ENCODE measurements around the gene CA10. TPM values are rescaled to one million over a fixed set of nuclear protein-coding genes. Genes with fewer than 3 reads are reported as not detected.

The CA10 gene
- not detected in 2 replicates for total RNA-seq (2021)
- Bru-seq, nascent RNA: percentile 0 among the genes with signal in this experiment
- not detected for BruChase-seq, experiment 1, labeled RNA remaining after a 2-hour chase
- BruChase-seq, experiment 2, labeled RNA remaining after a 6-hour chase: not detected
- long read RNA-seq: 0 reads

GRCh38 chr17:52158450-52159042 is at the start of gene CA10:
TSS of gene CA10 (minus strand) at chr17:52158714.
- Histone ChIP-seq H3K4me3 (no peak within 1 kb of the TSS), H2AFZ (no peak within 1 kb of the TSS), H3K27ac (no peak within 1 kb of the TSS), H3F3A (ENCODE audit: insufficient read depth, low read depth) (no peaks in the 10 kb centered on the region), H4K20me1 (ENCODE audit: insufficient read depth) (no peaks in the 10 kb centered on the region), H3K79me2 (ENCODE audit: low read depth) (no peaks in the 10 kb centered on the region), H3K27me3 (ENCODE audit: insufficient read depth, low read depth) (peaks cover 24% of the 10 kb centered on the region), H3K4me1 (replicated peaks; ENCODE audit: insufficient read depth) (no peaks in the 10 kb centered on the region), H3K9me3 (ENCODE audit: insufficient read depth, low read depth) (no peaks in the 10 kb centered on the region), H3K36me3 (ENCODE audit: low read depth) (no peaks in the 10 kb centered on the region), H3K4me2 (no peak within 1 kb of the TSS), H3K9me2 (ENCODE audit: insufficient read depth) (no peaks in the 10 kb centered on the region)
- CTCF ChIA-PET: no interaction called here
- intact Hi-C loops (cut with micrococcal nuclease; ENCODE audit: unreplicated experiment): no loop called here
- BruUV-seq (replicated peaks): no TSS peak
- TF ChIP-seq EZH2 (IDR thresholded peaks at IDR 0.05; ENCODE audit: low read depth) (no peak), CTCF (conservative IDR thresholded peaks at IDR 0.05) (no peak)
- no peak for DNase-seq
- POLR2A ChIA-PET (ENCODE audit: unreplicated experiment): no interaction called here

- TF ChIP-seq EZH2 (IDR thresholded peaks at IDR 0.05; ENCODE audit: low read depth): no peak
- no peak for TF ChIP-seq CTCF (conservative IDR thresholded peaks at IDR 0.05)
- no peak overlapping the region for H2AFZ ChIP-seq
- intact Hi-C loops (cut with micrococcal nuclease; ENCODE audit: unreplicated experiment): no loop called here
- H3K4me3 ChIP-seq: no peak overlapping the region
- H3K79me2 ChIP-seq (ENCODE audit: low read depth): no peaks in the 10 kb centered on the region
- H3K36me3 ChIP-seq (ENCODE audit: low read depth): no peaks in the 10 kb centered on the region
- no peaks in the 10 kb centered on the region for H3K9me3 ChIP-seq (ENCODE audit: insufficient read depth, low read depth)
- H3K27ac ChIP-seq: no peak overlapping the region
- H3K4me2 ChIP-seq: no peak overlapping the region
- H3F3A ChIP-seq (ENCODE audit: insufficient read depth, low read depth): no peaks in the 10 kb centered on the region
- DNase-seq: no peak
- no TSS peak for BruUV-seq (replicated peaks)
- POLR2A ChIA-PET (ENCODE audit: unreplicated experiment): no interaction called here
- CTCF ChIA-PET: no interaction called here
- no peaks in the 10 kb centered on the region for H3K4me1 ChIP-seq (replicated peaks; ENCODE audit: insufficient read depth)
- H4K20me1 ChIP-seq (ENCODE audit: insufficient read depth): no peaks in the 10 kb centered on the region
- H3K9me2 ChIP-seq (ENCODE audit: insufficient read depth): no peaks in the 10 kb centered on the region
- H3K27me3 ChIP-seq (ENCODE audit: insufficient read depth, low read depth): no peaks in the 10 kb centered on the region
Measured at GRCh38 chr17:52207796-52208195, 49.3 kb upstream of the CA10 start.

GRCh38 chr17:52202520-52203080 is 44.1 kb upstream of the CA10 start:
- H3K9me3 ChIP-seq (ENCODE audit: insufficient read depth, low read depth): no peaks in the 10 kb centered on the region
- BruUV-seq (replicated peaks): no TSS peak
- H3K9me2 ChIP-seq (ENCODE audit: insufficient read depth): no peaks in the 10 kb centered on the region
- no peak for DNase-seq
- H3K36me3 ChIP-seq (ENCODE audit: low read depth): no peaks in the 10 kb centered on the region
- H3F3A ChIP-seq (ENCODE audit: insufficient read depth, low read depth): no peaks in the 10 kb centered on the region
- H3K27ac ChIP-seq: no peak overlapping the region
- ChIA-PET CTCF (no interaction called here), POLR2A (ENCODE audit: unreplicated experiment) (no interaction called here)
- no peak overlapping the region for H2AFZ ChIP-seq
- no peaks in the 10 kb centered on the region for H4K20me1 ChIP-seq (ENCODE audit: insufficient read depth)
- TF ChIP-seq CTCF (conservative IDR thresholded peaks at IDR 0.05) (no peak), EZH2 (IDR thresholded peaks at IDR 0.05; ENCODE audit: low read depth) (no peak)
- H3K79me2 ChIP-seq (ENCODE audit: low read depth): no peaks in the 10 kb centered on the region
- no peak overlapping the region for H3K4me2 ChIP-seq
- H3K27me3 ChIP-seq (ENCODE audit: insufficient read depth, low read depth): peaks cover 8% of the 10 kb centered on the region; the same call in 1 of the 2 replicates
- H3K4me1 ChIP-seq (replicated peaks; ENCODE audit: insufficient read depth): no peaks in the 10 kb centered on the region
- no peak overlapping the region for H3K4me3 ChIP-seq
- intact Hi-C loops (cut with micrococcal nuclease; ENCODE audit: unreplicated experiment): no loop called here

Measured in PC-9 (cell line).